Fibroblast of lung (primary cell): ENCODE data around the gene LCN9.

Experiments
- EZH2 ChIP-seq: IDR thresholded peaks from 2 replicates; pipeline ENCODE4 v1.5.1; 2012; ENCODE audit warnings: low read length, control low read depth, mild to moderate bottlenecking; ENCODE audit errors: missing control alignments
- TF ChIP-seq, protein P1 (sequence below), 2 donors: IDR thresholded peaks in 1 of 2; conservative IDR thresholded peaks in 1 of 2; 1 replicate in 1 of 2; 2 replicates in 1 of 2; pipeline ENCODE4 v1.5.1; 2011 to 2012; ENCODE audit warnings: low read length in 2 of 2, control low read depth in 1 of 2, inconsistent platforms in 1 of 2, low read depth in 1 of 2, mild to moderate bottlenecking in 1 of 2

GRCh38 chr9:135657416-135657815 is 5.7 kb upstream of the LCN9 start:
- TF ChIP-seq, protein P1, sequence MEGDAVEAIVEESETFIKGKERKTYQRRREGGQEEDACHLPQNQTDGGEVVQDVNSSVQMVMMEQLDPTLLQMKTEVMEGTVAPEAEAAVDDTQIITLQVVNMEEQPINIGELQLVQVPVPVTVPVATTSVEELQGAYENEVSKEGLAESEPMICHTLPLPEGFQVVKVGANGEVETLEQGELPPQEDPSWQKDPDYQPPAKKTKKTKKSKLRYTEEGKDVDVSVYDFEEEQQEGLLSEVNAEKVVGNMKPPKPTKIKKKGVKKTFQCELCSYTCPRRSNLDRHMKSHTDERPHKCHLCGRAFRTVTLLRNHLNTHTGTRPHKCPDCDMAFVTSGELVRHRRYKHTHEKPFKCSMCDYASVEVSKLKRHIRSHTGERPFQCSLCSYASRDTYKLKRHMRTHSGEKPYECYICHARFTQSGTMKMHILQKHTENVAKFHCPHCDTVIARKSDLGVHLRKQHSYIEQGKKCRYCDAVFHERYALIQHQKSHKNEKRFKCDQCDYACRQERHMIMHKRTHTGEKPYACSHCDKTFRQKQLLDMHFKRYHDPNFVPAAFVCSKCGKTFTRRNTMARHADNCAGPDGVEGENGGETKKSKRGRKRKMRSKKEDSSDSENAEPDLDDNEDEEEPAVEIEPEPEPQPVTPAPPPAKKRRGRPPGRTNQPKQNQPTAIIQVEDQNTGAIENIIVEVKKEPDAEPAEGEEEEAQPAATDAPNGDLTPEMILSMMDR (conservative IDR thresholded peaks at IDR 0.05 in 1 of 2, IDR thresholded peaks at IDR 0.05 in 1 of 2; ENCODE audit: low read depth in 1 of 2, low read length in 2 of 2) = no peak
- no peak for TF ChIP-seq EZH2
